ENCODE results near the gene HOXA13. TPM values are rescaled to one million over a fixed set of nuclear protein-coding genes. Genes with fewer than 3 reads are reported as not detected.

Gene HOXA13
- total RNA-seq, 1 experiment from 2014 or later: 3.4 TPM

DNA sequence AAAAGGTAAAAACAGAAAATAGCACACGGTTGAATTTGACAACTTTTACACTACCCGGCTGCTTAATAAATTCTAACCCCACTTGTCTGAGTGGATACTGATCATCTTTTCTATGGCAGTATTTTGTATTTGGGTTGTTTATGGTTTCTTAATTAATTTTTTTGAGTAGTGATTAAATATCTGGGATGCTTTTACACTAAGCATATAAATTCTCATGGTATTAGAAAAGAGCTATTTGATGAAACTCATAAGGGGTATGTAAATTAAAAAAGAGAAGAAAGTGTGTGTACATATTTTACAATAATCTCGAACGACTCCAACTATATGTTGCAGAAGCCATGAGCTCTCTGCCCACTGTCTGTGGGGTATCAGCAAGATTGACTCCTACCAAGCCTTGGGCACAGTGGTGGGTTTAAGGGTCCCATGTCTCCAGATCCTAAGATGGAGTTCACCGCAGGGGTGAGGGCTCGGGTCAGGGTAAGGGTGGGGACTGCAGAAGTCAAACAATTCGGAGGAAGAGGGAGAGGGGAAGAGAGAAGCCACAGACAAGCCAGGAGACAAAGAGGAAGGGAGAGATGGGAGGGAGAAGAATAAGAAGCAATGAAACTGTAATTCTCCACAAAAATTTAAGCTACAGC lies 7.6 kb upstream of the HOXA13 start:
- no peak for DNase-seq (ENCODE audit: low read depth)

DNA sequence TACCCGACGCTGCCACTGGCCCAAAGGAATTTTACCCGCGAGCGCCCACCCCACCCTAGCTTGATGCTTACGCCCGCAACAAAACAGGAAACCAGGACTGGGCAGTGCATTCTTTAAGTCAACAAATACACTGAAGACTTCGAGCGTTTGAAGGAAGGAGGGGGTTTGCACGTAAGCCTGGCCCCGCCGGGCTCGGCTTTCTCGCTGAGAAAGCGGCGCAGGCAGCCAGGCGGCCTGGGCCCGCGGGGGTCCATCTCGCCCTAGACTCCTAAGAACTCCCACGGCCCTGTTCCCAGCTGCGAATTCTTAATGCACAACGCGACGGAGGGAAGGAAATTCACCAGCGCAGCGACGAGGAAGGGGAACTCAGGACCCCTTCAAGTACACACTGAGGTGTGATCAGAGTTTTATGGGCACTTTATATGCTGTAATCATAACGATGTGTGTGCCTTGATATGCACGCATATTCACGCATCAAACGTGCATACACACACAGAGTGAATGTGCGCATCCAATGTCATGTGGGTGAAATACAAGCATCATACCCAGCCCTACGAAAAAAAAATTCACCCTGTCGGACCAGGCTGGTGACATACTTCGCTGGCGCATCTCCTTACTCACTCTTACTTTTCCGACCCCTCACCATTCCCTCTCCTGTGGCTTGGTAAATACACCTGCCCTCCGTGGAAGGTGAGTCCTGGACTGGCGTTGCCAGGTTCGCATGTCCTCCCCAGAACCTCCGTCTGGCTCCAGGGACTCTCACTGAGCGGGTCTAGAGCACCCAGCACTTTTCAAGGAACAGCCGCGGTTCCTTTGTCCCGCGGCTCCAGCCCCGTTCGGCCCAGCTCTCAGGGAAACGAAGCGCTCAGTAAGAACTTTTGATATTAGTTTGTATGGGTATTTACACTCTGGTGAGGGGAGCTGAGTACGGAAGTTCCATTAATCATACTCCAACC lies 5.7 kb upstream of the HOXA13 start:
- no peak for DNase-seq (ENCODE audit: low read depth)

DNA sequence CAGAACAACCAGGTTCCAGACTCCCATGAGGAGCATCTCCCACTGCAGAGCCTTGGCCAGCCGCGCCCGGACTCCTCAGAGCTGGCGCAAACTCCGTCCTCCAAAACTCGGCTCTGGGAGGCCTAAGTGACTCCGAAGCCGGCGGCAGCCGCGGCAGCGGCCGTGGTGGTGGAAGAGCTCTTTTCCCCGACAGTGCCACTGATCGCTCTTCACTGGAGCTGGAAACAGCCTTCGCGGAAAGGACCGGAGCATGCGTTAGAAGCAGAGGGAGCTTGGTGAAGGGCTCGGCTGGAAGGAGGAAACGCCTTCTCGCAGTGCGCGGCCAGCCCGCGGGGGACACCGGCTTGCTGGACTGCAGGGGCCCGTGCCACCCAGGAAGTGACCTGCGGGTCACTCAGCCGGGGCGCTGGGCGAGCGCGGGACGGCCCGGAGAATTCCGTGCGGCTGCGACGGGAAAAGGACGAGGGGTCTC lies 5.0 kb upstream of the HOXA13 start:
- DNase-seq (ENCODE audit: low read depth): peak; percentile 33

DNA sequence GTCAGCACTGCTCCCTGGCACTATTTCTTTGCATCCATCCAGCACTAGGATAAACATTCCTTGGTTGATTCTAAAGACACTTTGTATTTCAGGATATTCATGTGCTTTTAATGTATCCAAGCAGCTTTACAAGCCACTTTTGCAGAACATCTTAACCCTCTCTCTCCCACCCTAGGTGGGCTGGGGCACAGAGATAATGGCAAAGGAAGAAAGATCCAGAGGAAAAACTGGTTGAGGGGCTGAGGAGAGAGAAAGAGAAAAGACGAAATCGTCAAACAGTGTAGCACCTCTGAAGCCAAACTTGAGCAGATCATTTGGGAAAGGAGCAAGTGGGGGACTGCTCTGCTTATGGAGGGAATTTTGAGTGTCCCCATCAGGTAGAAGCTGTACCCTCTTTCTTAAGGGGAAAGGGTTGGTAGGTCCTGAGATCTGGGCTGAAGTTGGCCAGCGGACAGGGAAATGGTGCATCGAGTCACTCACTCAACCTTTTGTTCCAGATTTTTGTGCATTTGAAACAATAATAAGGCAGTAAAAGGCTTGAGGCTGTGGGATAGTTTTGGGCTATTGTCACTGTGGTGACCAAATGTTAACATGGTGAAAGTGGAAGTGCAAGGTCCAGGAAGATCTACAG lies 4.2 kb upstream of the HOXA13 start:
- DNase-seq (ENCODE audit: low read depth): no peak

DNA sequence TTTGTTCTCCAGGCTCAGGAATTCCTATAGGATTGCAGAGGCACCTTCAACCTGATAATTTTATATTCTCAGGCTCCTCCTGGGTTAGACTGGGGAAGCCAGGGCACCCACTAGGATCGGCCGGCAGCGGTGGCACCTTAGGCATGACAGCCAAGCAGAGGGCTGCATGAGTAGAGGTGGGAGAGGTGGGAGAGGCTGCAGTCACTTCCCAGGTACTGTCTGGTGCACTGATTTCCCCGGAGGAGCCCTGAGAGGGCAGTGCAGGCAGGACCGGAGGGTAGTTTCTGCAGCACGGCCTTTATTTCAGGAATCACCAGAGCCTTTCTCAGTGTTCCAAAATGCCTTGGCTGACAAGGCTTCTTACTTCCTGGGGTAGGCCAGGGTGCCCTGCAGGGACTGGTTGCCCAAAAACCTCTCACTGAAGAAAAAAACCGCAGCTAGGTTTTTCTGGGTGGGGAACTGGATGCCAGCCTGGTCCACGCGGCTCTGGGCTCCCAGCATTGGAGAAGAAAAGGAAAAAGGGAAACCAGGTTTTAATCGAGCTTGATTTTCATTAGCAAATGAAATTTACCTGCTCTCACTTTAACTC lies 3.6 kb upstream of the HOXA13 start:
- no peak for DNase-seq (ENCODE audit: low read depth)

DNA sequence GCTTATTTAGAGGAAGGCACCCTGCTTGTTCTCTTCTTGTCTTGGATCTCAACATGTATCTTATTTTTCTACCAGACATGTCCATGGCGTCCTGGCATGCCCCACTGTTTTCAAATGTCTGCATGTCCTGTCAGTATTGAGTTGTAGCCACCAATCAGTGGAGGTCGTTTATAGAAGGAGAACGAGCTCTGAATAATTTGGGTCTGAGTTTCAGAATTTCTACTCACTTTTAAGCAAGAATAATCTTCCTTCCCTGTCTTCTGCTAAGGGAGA lies 2.9 kb upstream of the HOXA13 start:
- no peak for DNase-seq (ENCODE audit: low read depth)

DNA sequence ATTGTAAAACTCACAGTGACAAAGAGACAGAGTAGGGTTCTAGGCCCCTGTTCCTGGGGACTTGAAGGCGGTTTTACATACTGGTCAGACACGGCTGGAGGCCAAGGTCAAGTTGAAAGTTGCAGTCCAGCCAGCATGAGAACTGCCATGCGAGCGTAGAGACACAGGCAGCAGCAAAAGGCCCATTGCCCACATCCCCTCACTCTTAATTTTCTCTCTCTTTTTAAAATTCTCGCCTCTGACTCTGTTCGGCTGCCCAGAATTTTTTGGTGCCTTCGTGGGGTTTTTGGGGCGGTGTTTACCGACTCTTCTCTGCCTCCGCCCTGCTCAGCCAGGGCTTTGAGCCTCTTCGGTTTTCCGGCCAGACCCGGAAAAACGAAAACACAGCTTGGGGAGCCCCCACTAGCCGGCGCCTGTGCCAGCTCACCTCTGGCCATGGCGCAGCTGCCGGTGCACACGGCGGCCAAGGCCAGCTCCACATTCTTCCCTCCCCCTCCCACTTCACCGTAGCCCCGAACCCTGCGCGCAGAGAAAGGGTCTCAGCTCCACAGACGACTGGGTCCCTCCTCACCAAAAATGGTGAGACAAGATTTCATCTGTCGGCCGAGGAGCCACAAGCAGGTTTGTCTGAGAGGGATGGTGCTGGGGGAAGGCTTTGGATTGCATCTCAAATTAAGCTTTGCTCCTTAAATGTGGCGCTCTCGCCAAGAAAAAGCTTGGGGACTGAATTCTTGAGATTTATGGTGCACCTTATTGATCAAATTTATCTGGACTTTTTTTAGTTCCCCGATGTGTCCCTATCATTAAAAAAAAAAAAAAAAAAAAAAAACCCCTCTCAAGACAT lies 2.3 kb upstream of the HOXA13 start:
- DNase-seq (ENCODE audit: low read depth): no peak

DNA sequence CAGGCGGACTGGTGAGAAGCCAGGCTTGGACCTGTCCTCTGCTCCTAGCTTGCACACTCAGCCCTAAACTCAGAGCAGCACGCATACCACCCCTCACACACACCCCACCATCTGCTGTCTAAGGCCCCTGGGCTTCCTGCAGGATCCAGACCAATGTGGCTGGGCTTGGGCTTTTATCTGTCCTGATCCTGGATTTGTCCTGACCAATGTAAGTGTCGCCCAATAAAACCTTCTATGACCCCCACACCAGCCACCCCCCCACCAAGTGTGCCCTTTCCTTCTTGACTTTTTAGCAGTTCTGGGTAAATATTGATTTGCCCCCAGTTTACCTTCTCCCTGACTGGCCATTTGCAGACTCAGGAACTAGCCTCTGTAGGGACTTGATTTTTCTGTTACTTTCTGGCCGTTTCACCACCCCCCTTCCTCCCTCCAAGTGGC lies 1.7 kb upstream of the HOXA13 start:
- no peak for DNase-seq (ENCODE audit: low read depth)

DNA sequence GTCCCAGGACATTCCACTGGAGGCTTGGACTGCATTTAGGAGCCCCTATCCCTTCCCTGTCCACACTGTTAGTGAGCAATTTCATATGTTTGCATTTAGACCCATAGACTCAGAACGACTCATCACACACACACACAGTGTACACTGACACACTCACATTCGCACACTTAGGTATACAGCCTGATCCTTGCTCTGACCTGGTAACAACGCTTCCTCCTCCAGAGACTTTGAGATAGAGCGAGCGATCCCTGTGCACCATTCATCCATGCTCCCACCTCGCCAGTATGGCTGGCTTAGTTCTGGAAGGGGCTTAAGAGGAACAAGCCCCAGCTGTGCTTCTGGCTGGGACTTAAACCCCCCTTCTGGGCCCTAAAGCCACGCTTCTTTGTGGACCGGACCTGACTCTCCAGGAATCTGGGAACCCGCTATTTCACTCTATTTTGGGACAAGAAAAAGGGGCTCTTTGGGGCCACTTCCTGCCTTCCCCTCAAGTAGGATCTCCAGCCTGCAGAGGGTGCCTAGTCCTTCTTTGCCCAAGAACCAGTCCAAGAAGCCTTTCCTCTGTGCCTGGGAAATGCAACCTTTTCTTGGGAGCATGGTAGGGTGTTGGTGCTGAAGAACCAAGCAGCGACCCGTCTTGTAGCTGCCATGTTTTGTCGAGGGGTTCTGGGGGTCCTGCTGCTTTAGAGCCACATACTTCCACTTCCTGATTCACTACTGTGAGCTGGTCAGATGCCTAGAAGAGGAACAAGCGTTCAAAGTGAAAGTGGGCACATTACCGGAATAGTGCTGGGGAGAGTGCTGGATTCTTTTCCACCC lies 1.1 kb upstream of the HOXA13 start:
- DNase-seq (ENCODE audit: low read depth): no peak

DNA sequence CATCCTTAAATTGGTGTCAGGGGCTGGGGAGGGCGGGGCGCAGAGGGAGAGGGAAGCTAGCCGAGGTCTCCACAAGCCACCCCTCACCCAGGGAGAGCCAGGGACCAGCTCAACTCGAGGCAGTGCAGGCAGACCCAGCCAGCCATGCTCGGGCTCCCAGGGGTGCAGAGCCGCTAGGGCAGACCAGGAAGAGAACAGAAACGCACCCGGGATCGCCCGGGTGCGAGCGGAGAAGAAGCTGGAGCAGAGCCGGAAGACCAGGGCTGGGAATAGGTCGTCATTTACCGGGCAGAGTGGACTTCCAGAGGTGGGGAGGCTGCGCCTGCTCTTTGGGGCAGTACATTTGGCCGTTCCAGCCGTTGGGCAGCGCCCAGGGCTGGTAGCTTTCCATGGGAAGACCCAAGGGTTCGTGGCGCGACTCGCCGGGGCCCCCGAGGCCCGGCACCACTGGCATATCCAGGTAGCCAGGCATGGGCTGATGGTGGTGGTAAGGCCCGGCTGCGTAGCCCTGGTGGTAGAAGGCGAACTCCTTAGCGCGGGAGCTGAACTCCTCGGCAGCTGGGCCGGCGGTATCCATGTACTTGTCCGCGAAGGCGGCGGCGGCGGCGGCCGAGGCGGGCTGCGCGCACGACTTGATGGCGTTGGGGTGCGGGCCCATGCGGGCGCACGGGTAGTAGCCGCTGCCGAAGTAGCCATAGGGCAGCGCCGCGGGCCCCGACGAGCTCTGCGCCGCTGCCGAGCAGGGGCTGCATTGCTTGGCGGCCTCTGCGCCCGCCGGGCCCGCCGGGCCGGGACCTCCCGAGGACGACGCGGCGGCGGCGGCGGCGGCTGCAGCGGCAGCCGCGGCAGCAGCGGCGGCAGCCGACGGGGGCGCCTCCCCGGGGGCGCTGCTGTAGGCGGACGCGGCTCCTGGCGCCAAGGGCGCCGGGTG lies 755 bp downstream of the HOXA13 start:
- peak; percentile 44 for DNase-seq (ENCODE audit: low read depth)

DNA sequence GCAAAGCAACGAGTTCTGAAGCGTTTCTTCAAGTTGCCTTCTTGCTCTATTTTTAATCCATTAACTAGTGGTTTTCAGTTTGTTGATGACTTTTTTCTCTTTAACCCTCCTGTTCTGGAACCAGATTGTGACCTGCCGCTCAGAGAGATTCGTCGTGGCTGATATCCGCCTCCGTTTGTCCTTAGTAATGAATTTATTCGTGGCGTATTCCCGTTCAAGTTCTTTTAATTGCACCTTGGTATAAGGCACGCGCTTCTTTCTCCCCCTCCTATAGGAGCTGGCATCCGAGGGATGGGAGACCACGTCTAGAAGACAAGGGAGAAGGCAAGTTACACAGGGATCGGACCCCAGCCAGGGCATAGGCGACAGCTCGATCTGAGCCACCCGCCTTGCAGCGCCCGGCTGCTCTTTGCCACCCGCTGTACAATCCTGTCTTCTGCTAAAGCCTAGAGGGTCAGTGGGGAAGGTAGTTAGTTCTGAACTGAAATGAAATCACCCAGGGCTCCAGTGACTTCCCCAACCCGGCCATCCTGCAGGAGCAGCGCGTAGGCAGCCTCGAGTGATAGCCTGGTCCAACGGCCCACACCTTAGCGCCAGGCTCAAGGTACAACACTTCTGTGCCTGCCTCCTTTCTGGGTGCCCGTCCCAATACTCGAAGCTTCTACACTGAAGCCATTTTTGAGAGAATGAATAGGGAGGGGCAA lies 1.6 kb downstream of the HOXA13 start:
- no peak for DNase-seq (ENCODE audit: low read depth)

DNA sequence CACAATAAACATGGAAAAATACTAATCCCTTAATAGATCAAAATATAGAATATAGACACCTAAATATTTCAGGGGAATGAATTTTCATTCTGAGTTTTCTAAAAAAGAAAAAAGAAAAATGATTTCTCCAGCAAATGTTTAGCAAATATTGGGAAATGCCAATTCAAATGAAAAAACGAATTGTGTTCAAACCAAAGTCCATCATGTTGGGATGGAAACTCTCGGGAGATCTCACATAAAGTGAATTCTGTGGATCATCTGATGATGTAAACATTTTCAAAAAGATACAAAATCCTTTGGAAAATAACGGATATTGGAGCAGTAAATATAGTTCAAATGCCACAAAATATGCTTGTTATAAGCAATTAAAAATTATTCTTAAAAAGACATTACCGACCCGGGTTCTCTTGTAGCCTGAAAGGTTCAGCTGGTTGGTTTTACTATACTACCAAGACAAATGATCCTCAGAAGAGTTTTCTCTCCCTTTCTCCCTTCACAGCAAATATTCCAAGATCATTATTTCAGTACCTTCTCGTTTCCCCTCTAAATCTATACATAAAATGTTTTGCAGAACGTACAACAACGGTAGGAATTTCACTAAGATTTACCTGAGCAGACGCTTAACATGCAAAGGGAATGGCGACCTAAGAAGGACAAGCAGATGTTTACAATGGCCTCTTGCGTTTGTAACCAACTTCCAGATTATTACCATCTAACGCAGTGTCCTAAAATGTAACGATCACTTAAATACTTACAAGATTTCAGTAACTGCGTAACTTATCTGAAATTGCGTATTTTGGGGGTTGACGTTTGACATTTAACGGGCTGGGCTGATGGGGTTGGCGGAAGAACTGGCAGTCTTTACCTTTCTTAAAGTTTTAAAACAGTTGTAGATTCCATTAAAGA lies 2.5 kb downstream of the HOXA13 start:
- no peak for DNase-seq (ENCODE audit: low read depth)

DNA sequence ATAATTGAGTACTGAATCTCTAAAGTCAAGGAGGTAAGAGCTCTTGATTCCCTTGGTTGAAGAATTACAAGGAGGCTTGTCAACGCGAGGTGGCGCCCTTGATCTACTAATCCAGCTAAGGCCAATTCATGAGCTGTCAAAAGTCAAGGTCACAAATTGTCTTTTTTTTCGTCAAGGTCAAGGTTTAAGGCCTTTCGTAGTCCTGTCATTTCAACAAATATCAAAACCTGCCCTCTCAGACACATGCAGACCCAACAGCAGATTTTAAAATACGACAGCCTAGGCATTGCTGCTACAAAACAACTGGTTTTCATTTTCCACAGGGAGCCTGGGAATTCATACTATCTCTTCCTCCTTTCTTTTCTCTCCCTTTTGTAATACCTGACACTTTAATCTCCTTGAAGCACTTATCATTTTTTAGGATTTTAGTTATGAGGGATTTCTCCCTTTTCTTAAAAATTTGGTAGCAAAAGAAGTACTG lies 3.6 kb downstream of the HOXA13 start:
- DNase-seq (ENCODE audit: low read depth): peak; percentile 70

DNA sequence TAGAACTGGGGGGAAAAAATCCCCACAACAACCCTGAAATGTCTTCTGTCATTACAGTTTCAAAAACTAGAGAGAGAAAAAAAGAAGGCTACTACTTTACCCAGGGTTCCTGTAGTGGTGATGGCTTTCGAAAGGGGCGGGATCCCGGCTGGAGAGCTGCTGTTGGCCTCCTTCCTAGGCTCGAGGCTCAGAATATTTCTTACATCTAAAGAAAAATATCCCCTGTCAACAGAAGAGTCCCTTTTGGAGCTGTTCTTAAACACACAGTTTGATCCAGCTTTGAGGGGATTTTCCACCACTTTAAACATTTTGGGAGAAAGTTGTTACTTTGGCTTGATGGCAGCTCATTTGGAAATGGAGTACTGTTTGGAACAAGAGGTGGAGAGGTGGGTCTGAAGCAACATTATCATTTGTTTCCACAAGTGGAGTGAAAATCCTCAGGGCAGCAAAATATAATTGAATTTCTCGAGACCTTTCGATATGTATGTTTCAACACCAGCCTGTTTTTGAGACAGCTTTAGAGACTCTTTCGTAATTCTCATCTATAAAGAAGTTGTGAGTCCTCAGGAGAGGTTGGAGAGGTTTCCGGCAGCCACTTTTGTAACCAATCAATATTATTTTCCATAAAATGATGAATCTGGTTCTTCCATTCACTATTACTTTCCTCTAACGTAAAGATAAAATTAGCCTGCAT lies 5.1 kb downstream of the HOXA13 start:
- DNase-seq (ENCODE audit: low read depth): no peak

DNA sequence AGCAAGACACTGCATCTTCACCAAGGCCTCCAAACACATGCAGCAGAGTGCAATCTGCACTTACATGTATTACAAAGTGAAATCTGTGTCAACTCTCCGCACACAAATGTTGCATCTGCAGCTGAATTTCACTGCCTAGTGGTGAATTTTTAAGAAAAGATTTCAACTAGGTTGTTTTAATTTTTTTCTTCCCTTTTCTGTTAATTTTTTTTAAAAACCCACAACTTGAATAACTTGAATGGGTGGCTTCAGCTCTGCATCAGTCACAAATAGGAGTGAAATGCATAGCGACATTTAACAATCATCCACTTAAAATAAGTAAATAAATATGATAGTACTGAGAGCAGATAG lies 5.9 kb downstream of the HOXA13 start:
- no peak for DNase-seq (ENCODE audit: low read depth)

DNA sequence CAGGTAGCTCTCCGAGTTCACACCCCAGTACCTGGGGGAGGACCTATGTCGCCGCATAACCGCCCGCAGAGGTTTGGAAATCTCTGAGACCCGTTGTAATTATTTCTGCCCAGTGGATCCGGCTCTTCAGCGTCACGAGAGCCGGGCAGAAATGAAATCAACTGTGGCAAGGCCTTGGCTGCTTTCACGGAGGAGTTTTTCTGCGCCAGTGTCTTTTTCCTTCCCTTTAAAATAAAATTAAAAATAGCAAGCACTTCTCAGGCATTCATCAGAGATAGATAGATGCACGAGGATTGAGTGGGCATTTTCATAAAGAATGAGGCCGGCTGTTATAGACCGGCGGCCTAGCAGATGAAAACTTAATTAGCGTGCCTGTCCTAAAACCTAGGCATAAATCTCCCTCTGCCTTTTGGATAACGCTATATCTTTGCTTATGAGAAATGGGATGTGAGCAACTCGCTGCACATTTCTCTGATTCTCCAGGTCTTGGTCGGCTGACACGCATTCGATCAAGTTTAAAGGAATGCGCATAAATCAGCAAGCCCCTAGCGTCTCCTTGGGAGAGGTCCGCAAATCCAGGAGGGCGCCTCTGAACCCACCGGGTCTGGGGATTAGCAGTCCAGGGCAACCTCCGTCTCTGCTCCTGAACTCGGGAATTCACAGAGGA lies 6.4 kb downstream of the HOXA13 start:
- DNase-seq (ENCODE audit: low read depth): no peak

Measured in M059J (cell line).